ENCODE measurements around the gene DDX53. TPM values are rescaled to one million over a fixed set of nuclear protein-coding genes. Genes with fewer than 3 reads are reported as not detected.

The DDX53 gene
- total RNA-seq (2014; rRNA removed; shearing (Covaris generic)), result not detected in 2 replicates

GRCh38 chrX:22999696-23000223, at the start of gene DDX53:
Gene DDX53, plus strand, starts transcription at chrX:22999960. Its CDS starts 98 bp downstream, at chrX:23000058.
- DNase-seq (ENCODE audit: low spot score), result no peak

GRCh38 chrX:22950269-22951266, 49.2 kb upstream of the DDX53 start:
- peak; percentile 96 for DNase-seq (ENCODE audit: low spot score)

DNA sequence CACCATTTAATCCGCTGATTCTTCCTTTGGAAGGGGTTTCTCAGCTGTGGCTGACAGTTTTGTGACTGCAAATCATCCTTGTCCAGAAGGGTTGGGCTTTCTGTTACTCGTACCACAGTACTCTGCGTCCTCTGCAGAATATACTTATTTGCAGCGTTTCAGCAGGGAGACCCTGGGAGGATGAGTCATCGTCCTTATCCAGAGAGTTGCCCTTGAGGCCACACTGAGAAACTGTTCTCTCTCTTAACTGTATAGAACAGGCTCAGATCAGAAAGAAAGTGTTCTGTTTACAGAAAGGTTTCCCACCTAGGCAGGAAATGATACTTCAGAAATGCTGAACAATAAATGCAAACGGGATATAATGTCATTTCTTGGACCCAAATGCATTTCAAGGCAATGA, 47.8 kb upstream of the DDX53 start:
- DNase-seq (ENCODE audit: low spot score), result peak; percentile 64

GRCh38 chrX:22958250-22958649, 41.5 kb upstream of the DDX53 start:
- DNase-seq (ENCODE audit: low spot score), result no peak

DNA sequence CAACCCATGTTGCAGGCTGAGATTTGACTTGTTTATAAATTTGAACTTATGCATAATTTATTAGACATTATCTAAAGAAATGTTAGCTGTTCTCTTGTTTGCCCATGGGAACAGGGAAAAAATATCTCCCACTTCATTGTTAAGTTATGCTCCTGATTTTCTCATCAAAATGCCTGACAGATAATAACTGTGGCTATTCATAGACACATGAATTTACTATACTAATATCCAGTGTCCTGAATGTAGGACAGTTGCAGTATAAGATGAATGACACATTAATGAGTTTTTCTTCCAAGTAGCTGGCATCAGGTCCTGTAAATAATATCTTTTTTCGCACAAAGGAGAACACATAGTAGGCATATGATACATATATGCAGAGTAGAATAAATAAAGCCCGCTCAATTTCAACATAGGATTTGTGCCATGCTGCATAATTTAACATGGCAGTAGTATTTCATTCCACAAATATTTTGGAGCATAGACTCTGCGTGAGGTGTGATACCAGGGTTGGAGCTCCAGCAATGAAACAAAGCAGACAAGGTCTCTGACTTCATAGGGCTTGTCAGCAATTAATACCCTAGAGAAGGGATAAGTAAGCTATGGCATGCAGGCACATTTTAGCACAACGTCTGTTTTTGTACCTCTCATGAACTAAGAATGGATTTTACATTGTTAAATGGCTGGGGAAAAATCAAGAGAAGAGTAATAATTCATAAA, 40.4 kb upstream of the DDX53 start:
- DNase-seq (ENCODE audit: low spot score), result no peak

DNA sequence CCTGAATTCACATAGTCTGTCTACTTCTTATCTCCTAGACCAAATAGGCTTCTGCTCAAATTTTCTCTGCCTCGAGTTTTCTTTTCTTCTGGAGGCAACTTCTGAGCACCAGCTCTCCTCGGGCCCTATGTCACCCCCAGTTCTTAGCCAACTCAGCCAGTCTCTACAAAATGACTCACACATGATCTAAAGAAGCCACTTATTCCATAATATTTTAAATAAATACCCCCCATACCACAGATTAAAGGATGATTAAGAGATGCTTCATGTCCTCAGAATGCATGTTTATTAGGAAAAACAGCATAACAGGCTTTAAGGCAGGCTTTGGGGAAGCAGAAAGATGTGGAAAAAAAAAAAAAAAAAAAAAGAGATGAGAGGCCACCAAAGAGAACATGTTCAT, 36.6 kb upstream of the DDX53 start:
- no peak for DNase-seq (ENCODE audit: low spot score)

DNA sequence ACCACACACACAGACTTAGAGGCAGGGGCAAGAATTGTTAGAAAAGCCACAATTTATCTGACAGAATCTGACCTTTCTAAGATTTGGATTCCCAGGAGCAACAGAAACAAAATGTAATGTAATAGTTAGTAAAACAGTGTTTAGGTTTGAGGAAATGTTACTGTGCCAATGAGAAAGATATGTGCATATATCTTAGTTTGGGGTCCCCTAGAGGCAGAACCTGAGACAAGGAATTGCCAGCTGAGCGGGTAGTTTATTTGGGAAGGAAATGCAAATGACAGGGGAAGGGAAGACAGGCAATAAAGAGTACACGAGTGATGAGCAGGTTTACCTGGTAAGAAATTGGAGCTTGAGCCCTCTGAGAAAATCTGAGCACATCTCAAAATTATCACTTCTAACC, 31.3 kb upstream of the DDX53 start:
- DNase-seq (ENCODE audit: low spot score), result no peak

- DNase-seq (ENCODE audit: low spot score), result peak; percentile 21
These were observed 30.3 kb upstream of the DDX53 start for GRCh38 chrX:22969411-22969810.

DNA sequence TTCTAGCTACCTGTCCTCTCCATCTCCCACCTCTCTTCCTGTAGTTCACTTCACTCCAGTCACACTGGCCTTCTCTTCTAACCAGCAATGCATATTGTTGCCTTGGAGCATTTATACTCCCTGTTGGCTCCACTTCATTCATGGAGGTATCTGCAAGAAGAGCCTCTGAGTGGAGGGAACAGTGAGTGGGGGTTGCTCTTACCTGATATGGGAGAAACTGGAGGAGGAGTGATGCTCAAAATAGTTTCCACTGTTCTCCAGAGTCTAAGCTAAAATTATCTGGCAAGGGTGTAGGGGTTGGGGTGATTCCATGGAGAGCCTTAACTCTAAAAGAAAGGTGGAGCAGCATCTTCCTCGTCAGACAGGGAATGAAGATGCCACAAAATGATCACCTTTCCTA, 28.9 kb upstream of the DDX53 start:
- DNase-seq (ENCODE audit: low spot score), result no peak

GRCh38 chrX:22974616-22975015, 25.1 kb upstream of the DDX53 start:
- no peak for DNase-seq (ENCODE audit: low spot score)

GRCh38 chrX:22975786-22976185, 24.0 kb upstream of the DDX53 start:
- no peak for DNase-seq (ENCODE audit: low spot score)

- DNase-seq (ENCODE audit: low spot score), result no peak
These were observed 13.8 kb upstream of the DDX53 start for GRCh38 chrX:22985958-22986357.

GRCh38 chrX:22987452-22987851, 12.3 kb upstream of the DDX53 start:
- no peak for DNase-seq (ENCODE audit: low spot score)

GRCh38 chrX:23003116-23003515, 3.4 kb downstream of the DDX53 start:
- peak; percentile 40 for DNase-seq (ENCODE audit: low spot score)

GRCh38 chrX:23008431-23009099, 8.8 kb downstream of the DDX53 start:
- DNase-seq (ENCODE audit: low spot score), result peak; percentile 33

DNA sequence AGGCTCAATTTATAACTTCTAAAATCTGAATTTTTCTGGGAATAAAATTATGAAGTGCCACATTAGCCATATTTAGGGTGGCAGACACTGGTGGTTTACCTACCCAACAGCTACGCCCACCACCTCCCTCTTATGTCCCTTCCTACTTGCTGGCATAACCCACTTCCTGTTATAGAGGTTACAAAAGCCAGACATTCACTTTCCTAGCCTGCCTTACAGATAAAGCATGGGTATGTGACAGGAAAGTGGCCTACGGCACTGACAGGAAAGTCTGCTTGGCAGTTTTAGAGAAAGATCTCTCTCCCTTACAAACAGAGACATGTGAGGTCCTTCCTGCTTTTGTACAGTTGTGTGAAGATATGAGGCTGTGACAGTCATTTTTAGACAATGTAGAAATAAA, 12.4 kb downstream of the DDX53 start:
- DNase-seq (ENCODE audit: low spot score), result no peak

GRCh38 chrX:23012636-23013035, 12.9 kb downstream of the DDX53 start:
- no peak for DNase-seq (ENCODE audit: low spot score)

DNA sequence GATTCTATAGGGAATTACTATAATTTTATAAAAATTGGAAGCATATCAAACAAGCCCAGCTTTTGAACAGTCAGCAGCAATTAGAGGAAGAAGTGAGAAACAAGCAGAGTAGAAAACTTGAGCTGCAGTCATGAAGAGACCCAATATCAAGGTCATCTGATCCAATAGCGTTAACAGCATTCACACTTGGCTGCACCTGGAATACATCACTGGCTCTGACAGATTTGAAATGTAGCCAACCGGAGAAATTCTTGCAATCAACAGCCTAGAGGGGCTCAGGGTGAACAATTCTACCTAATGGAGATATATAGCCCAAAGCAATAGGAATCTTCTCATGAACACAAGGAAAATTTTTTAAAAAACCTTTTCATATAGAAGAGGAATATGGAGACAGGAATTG, 13.6 kb downstream of the DDX53 start:
- no peak for DNase-seq (ENCODE audit: low spot score)

- DNase-seq (ENCODE audit: low spot score), result no peak
These were observed 31.8 kb downstream of the DDX53 start for GRCh38 chrX:23031600-23031999.

DNA sequence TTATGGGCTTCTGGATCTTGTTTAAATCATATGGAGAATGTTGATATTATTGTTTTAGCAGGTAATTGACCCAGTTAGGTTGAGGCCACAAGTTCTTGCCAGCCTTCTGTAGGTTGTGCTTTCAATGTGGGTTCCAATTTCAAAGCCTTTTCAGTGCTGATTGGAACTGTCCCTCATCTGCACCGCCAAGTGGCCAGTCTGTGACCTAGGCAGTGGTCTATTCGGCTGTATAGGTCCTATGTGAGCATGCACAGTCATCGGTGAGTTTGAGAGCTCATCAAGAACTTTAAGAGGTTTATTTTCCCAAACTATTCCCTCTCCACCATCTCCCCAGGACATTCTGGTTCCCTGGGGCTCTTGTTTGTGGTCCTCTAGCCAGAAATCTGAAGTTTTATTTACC, 35.7 kb downstream of the DDX53 start:
- DNase-seq (ENCODE audit: low spot score), result no peak

GRCh38 chrX:23046443-23046842, 46.7 kb downstream of the DDX53 start:
- no peak for DNase-seq (ENCODE audit: low spot score)

All from A172 (cell line).